ENCODE results near the gene ZNF593OS.
A peak's percentile ranks its signal among the peaks of the same experiment; 100 is the strongest.

Gene ZNF593OS

GRCh38 chr1:26158908-26159742, 12.5 kb downstream of the ZNF593OS start, which contains the start of gene FAM110D:
Gene FAM110D, plus strand, starts transcription at chr1:26159079. Its CDS starts 2,213 bp downstream, at chr1:26161292.
- DNase-seq, result no peak

- no peak for DNase-seq
These were observed 13.2 kb downstream of the ZNF593OS start for GRCh38 chr1:26158271-26158907.

GRCh38 chr1:26156285-26157038, 15.2 kb downstream of the ZNF593OS start:
- DNase-seq, result no peak

GRCh38 chr1:26155370-26156284, 16.0 kb downstream of the ZNF593OS start:
- no peak for DNase-seq

- DNase-seq, result no peak
These were observed 16.9 kb downstream of the ZNF593OS start for GRCh38 chr1:26154750-26155149.

- DNase-seq, result no peak
These were observed 17.6 kb downstream of the ZNF593OS start for GRCh38 chr1:26153966-26154532.

GRCh38 chr1:26148887-26149286, 22.7 kb downstream of the ZNF593OS start:
- no peak for DNase-seq

GRCh38 chr1:26145960-26146294, 25.7 kb downstream of the ZNF593OS start:
- no peak for DNase-seq

- peak; percentile 69 for DNase-seq
These were observed 26.3 kb downstream of the ZNF593OS start for GRCh38 chr1:26145041-26145959.

- no peak for DNase-seq
These were observed 29.5 kb downstream of the ZNF593OS start for GRCh38 chr1:26142159-26142558.

- no peak for DNase-seq
These were observed 32.6 kb downstream of the ZNF593OS start for GRCh38 chr1:26138974-26139558.

GRCh38 chr1:26134466-26134865, 37.2 kb downstream of the ZNF593OS start:
- no peak for DNase-seq

GRCh38 chr1:26132834-26133167, 38.8 kb downstream of the ZNF593OS start:
- DNase-seq, result no peak

GRCh38 chr1:26132128-26132833, 39.4 kb downstream of the ZNF593OS start:
- no peak for DNase-seq

- DNase-seq, result no peak
These were observed 40.9 kb downstream of the ZNF593OS start for GRCh38 chr1:26130695-26131094.

- no peak for DNase-seq
These were observed 41.9 kb downstream of the ZNF593OS start for GRCh38 chr1:26129778-26130177.

- no peak for DNase-seq
These were observed 44.1 kb downstream of the ZNF593OS start for GRCh38 chr1:26127235-26128163.

GRCh38 chr1:26126321-26127084, 45.1 kb downstream of the ZNF593OS start:
- DNase-seq, result peak; percentile 93

Measured in central memory CD4-positive, alpha-beta T cell (primary cell).